Stimulated activated CD8-positive, alpha-beta memory T cell treated with anti-CD3 and anti-CD28 coated beads, Interleukin-4, amount 100 ng/mL, for 1 hour (primary cell): ENCODE results near the gene TNS3.
"Not testable (repeated sequence)": the region's sequence is repeated elsewhere in the genome, so short reads cannot be mapped to it uniquely, and the experiment has no call there.

ENCODE experiments used
- DNase-seq, 2 donors: peaks; one replicate each; pipeline ENCODE4 v3.0.0-alpha.2; 2020; ENCODE audit warnings: low read depth in 2 of 2, low spot score in 1 of 2

The TNS3 gene

GRCh38 chr7:47603514-47604255 lies 21.8 kb upstream of the TNS3 start:
- not testable (repeated sequence) for DNase-seq

DNA sequence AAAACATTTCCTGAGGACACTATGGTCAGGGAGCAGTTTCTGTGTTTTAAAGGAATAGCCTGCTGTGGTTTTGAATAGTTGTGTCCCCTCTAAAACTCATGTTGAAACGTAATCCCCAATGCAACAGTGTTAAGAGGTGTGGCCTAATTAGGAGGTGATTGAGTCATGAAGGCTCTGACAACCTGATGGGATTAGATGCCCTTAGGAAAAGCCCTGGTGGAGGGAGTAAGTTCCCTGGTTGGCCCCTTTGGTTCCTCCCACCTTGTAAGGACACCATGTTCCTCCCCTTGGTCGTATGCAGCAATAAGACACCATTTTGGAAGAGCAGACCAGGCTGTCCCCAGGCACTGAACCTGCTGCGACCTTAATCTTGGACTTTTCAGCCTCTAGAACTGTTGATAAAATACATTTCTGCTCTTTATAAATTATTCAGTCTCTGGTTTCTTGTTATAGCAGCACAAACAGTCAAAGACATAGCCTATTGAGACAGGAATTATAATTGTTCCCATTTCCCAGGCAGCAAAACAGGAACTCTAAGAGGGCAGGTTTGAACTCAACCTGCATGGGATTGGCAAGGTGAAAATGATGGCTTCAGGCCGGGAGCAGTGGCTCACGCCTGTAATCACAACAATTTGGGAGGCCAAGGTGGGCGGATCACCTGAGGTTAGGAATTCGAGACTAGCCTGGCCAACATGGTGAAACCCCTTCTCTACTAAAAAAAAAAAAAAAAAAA lies 20.5 kb upstream of the TNS3 start:
- DNase-seq: no peak

- no peak for DNase-seq
These were observed 20.0 kb upstream of the TNS3 start for GRCh38 chr7:47601881-47602249.

- DNase-seq: no peak
These were observed 19.4 kb upstream of the TNS3 start for GRCh38 chr7:47601119-47601880.

DNA sequence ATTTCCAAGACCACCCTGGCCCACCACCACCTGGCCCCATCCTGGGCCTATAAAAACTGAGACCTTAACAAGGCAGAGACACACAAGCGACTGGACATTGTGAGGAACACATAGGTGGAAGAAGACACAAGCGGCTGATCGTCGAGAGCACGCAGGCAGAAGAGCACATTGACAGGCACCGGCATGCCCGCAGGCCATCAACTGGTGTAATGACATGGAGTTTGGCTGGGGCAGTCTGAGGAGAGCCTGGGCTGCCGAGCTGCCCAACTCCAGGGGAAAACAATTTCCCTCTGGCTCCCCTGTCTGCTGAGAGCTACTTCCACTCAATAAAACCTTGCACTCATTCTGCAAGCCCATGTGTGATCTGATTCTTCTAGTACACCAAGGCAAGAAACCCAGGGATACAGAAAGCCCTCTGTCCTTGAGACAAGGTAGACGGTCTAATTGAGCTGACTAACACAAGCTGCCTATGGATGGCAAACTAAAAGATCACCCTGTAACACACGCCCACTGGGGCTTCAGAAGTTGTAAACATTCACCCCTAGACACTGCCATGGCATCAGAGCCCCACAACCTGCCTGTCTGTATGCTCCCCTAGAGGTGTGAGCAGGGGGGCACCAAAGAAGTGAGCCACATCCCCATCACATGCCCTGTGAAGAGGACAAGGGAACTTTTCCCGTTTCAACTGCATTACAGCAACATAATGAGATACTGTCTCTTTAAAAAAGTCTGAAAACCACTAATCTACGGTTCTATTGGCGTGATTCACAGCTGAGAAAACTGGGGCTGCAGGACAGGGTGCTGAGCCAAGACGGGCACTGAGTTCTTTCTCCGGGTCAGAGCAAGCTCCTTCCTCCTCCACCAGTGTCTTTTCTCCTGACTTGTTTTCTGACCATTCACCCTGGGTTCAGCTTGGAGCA lies 18.5 kb upstream of the TNS3 start:
- DNase-seq: no peak

- DNase-seq: no peak
These were observed 15.5 kb upstream of the TNS3 start for GRCh38 chr7:47597379-47597778.

- DNase-seq: no peak
These were observed 14.7 kb upstream of the TNS3 start for GRCh38 chr7:47596502-47597202.

DNA sequence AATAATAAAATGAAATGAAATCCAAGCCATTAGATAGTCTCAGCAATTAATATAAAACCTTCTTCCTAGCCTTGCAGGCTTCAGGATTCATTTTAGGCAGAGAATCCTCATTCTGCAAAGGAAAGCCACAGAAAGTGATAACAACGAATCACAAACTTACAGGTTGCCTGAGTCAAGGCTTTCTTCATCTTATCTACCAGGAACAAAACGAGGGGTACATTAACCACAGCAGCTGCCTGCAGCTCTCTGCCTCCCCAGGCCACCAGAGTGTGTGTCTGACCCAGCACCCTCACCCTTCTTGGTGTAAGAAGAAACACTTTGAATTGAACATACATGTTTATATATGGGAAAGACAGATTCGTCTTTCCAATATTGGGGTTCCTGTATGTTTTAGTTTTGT lies 12.5 kb upstream of the TNS3 start:
- DNase-seq: no peak

DNA sequence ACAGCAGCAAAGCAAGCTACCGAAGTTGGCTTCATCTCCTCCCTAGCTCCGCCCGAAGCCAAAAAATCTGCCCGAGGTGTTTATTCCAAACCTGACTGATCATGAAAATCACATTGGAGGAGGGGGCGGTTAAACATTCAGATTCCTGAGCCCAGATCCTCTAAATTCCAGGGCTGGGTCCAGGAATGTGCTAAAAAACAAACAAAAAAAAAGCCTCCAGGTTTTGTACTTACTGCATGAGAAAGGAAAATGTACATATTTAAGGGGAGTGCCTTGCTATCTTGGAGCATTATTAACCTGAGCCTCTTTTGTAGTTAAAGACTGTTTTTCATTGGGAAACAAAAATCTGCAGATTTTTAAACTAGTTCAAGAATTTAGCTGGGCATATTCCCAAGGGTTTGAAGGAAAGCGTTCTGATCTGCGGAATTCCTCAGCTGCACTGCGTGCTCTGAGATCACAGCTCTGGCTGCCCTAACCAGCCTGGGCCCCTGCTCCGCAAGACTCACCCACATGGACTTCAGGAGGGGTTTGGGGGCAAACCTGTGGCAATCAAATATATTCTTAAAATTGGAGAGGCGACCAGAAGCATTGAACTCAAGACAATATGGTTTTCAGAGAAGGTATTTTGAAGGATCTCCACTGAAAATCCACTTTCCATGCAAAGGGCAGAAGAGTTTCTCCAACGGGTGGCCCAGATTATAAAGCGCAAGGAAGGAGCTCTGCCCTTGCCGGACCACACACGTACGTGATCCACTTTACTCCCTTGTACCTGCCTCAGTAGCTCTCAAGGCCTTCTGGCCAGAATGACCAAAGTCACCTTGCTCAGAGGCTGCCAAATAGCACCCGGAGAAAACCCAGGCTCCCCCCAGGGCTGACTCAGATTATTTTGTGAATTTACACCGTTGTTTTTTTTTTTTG lies 10.0 kb upstream of the TNS3 start:
- DNase-seq: no peak

DNA sequence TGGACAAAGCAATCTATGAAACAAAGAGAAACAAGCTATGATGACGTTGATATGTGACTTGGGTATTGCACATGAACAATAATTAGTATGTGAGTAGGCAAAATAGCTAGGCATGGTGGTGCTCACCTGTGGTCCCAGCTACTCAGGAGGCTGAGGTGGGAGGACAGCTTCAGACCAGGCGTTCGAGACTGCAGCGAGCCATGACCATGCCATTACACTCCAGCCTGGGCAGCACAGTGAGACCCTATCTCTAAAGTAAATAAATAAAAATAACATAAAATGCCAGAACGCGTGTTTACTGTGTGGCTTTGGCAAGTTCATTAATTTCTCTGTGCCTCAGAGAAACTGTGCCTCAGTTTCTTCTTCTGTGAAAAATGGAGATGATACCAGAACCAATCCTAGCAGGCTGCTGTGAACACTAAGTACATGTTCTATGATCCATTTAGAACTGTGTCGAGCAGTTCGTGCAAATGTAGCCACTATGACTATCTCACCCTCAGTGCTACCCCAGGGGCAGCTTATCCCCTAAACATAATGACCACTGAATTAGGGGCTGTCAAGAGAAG lies 9.3 kb upstream of the TNS3 start:
- no peak for DNase-seq

DNA sequence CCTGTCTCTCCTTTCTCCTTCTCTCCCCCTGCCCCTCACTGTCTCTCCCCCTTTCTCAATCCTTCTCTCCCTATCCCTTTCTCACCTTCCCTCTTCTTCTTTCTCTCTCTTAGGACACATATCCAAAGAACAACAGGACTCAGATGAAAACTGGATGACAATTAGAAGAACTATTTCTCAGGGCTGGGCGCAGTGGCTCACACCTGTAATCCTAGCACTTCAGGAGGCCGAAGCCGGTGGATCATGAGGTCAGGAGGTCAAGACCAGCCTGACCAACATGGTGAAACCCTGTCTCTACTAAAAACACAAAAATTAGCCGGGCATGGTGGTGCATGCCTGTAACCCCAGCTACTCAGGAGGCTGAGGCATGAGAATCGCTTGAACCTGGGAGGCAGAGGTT lies 8.3 kb upstream of the TNS3 start:
- DNase-seq: not testable (repeated sequence)

- DNase-seq: no peak
These were observed 6.9 kb upstream of the TNS3 start for GRCh38 chr7:47588704-47589225.

DNA sequence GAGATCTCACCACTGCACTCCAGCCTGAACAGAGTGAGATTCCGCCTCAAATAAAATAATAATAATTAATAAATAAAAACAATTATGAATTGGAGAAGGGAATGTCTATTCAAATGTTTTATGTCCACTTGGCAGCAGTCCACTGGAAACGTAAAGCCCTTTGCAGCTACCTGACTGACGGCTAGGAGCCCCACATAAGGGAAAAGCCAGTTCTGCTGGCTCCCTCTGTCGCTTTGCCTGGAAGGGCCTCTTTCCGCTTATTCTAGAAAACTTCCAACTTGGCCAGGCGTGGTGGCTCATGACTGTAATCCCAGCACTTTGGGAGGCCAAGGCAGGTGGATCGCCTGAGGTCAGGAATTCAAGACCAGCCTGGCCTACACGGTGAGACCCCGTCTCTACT lies 6.1 kb upstream of the TNS3 start:
- DNase-seq: no peak

- DNase-seq: no peak
These were observed 5.4 kb upstream of the TNS3 start for GRCh38 chr7:47587351-47587750.

DNA sequence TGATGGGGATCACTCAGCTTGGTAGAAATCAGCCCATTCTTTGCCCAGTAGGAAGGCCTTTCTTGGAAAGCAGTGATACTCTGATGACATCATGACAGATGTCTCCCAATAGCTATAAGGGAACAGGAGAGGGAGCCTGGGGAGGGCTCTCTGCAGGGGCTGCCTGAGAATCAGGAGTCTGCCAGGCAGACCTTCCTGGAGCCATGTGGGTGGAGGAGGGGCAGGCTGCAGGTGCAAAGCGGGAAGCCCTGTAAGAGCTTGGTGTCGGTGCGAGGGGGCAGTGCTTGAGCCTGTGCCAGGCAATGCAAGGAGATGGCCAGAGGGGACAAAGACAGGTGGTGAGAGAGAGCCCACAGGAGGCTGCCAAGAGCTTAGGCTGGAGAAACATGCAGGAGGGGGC lies 5.0 kb upstream of the TNS3 start:
- no peak for DNase-seq

- not testable (repeated sequence) for DNase-seq
These were observed 4.3 kb upstream of the TNS3 start for GRCh38 chr7:47586161-47586670.

- DNase-seq: no peak
These were observed 2.6 kb upstream of the TNS3 start for GRCh38 chr7:47584536-47584895.

DNA sequence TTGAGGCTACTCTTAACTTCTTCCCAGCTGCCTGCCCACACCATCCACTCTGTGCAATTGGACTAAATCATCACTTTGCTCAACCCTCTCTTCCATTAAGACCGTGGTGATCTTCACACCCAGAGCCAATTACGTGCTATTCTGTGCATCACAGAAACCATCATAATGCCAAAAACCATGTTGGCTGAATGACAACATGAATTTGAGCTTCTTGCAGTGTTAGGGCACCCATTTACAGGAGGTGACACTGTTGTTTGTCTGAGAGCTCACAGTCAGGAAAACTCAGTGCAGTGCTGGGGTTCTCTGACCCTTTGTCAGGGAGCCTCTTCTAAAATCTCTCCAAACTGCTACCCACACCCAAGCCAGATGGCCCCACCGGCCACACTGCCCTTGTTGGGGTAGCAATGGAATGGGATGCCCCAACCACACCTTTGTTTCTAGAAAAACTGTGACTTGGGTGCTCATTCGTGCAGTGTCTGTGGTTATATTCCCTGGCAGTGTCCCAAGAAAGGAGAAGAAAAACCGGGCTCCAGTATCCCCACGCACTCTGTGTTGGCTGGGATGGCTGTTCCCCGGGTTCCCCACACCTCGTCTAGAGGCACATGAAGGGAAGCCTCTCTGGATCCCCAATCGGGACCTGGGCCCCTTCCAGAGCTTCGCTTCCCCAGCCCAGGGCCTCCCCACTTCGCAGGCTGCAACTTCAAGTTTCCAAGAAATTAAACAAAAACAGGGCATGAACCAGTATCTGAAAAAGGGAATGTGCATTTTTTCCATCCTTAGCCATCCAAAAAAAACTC lies 2.0 kb upstream of the TNS3 start:
- no peak for DNase-seq
